GM21390 (cell line): Measurements from ENCODE around the gene EPS15.
A peak's percentile ranks its signal among the peaks of the same experiment; 100 is the strongest.
"Not testable (repeated sequence)": the region's sequence is repeated elsewhere in the genome, so short reads cannot be mapped to it uniquely, and the experiment has no call there.

Source experiments
- ATAC-seq: cut with Tn5 transposase; IDR thresholded peaks from one replicate; pipeline ENCODE4 v1.9.1; 2021; ENCODE audit not compliant: unreplicated experiment

EPS15 gene

DNA sequence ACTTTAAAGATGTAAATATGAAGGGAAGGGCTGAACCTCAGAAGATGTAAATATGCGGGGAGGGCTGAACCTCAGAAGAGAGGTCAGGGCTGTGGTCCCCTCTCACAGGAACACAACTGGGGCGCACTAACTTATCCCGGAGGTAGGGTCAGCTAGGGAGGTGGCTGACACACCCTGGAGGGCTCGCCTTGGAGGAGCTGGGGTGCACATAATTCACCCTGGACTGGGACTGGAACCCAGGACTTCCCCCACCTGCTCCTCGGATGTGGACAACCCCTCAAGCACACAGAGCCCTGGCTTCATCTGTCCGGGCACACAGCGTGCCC, 174.8 kb downstream of the EPS15 start:
- no peak for ATAC-seq

DNA sequence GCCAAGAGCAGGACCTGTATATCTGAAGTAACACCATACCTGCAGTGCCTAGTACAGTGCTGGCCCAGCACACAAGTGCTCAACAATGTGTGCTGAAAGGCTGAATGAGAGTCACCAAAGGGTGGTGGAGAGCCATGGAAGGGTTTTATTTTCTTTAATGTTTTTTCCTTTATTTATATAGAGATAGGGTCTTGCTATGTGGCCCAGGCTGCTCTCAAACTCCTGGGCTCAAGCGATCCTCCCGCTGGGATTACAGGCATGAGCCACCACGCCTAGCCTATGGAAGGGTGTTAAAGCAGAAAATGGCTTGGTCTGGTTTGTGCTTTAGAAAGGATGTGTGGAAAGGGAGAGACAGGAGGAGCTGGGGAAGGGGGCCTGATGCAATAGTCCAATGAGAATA, 175.4 kb downstream of the EPS15 start:
- ATAC-seq = no peak

DNA sequence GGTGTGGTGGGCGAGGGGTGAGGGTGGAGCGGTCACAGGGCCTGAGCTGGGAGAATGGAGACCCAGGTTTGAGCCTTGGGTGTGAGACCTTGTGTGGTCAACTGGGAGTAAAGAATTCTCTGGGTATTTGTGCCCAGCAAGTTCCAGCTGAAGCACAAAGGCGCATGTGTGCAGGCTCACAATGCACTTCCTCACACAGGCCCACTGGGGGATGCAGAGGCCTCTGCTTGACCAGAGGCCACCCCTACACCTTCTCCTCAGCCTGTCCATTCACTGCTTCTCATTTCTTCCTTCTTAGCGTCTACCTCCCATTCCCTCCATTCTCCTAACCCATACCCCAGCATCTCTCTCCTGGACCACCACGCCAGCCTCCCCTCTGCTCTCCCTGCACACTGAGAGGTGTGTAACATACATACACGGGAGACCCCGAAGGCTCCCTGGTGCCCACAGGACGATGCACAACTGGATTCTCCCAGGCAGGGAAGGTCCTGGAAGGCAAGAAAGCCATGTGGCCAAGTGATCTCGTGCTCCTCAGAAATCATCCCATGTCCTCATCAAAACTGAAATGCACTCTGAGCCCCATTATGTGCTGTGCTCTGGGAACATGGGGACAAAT, 176.4 kb downstream of the EPS15 start:
- ATAC-seq = peak; percentile 6

DNA sequence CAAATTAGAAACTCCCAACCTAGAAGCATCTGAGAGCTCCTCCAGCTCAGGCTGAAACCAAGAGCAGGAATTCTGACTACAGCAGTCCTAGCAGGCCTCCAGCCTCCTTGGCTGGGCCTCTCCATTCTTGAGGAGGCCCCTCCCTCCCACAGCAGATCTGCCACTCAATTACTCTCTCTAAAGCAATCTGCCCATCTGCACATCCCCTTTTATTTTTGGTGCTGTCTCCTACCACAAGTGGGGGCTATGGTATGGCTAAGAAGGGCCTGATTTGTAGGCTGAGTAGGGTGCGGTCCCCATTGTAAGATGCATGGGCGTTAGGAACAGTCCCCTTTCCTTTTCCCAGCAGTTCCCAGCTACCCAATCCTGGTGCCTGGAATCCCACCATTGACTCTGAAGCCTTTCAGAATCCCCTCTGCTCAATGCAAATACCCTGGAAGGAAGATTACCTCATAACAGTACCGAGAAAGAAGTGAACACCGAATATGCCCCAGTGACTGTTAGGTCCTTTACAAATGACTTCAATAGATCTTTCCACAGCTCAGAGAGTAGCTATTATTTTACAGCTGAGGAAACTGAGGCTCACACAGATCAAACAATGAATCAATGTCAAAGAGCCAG, 177.1 kb downstream of the EPS15 start:
- ATAC-seq = peak; percentile 79

DNA sequence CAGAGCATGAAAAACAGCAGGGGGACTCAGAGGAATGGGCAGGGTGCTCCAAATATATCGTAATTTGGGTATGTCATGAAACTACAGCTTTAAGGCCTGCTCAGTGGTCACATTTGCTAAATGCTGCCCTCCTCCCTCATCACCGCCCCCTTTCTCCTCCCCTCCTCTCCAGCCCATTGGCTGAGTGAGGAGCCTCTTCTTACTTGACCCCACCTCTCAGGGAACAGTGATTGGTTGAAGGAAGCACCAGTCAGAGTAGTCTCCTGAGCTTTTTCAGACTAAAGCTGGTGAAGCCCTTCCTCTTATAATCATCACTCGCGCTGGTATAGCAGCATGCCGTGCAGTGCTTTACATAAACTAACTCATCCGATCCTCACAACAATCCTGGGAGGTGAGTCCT, 178.7 kb downstream of the EPS15 start:
- ATAC-seq = no peak

DNA sequence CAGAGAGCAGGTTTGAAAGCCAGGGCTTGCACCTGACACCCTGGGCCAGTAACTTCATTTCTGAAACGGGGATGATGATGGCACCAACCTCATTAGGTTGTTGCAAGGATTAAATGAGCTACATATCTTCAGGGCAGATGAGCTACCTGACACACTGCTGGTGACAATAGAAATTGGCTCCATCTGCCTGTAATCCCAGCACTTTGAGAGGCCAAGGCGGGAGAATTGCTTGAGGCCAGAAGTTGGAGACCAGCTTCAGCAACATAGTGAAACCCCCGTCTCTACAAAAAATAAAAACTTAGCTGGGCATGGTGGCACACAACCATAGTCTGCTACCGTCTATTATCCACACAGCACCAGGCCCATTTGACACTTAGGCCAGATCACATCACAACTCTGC, 182.4 kb downstream of the EPS15 start:
- no peak for ATAC-seq

DNA sequence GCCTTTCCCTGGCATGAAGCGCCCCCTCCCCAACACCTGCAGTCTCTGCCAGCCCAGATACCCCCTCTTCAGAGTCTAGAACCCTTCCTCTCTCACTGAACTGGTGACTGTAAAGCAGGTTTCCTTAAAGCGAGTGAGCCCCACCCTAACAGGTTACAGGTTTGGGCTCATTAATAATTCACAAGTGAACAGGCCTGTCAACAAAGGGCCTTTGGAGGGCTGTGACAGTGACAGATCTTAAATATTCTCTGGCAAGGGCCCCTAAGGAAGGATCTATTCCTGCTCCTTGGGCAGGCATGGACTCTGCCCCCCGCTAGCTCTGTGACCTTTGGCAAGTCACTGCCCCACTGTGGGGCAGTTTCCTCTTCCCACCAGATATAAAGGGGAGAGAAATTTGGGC, 183.1 kb downstream of the EPS15 start:
- ATAC-seq = no peak

DNA sequence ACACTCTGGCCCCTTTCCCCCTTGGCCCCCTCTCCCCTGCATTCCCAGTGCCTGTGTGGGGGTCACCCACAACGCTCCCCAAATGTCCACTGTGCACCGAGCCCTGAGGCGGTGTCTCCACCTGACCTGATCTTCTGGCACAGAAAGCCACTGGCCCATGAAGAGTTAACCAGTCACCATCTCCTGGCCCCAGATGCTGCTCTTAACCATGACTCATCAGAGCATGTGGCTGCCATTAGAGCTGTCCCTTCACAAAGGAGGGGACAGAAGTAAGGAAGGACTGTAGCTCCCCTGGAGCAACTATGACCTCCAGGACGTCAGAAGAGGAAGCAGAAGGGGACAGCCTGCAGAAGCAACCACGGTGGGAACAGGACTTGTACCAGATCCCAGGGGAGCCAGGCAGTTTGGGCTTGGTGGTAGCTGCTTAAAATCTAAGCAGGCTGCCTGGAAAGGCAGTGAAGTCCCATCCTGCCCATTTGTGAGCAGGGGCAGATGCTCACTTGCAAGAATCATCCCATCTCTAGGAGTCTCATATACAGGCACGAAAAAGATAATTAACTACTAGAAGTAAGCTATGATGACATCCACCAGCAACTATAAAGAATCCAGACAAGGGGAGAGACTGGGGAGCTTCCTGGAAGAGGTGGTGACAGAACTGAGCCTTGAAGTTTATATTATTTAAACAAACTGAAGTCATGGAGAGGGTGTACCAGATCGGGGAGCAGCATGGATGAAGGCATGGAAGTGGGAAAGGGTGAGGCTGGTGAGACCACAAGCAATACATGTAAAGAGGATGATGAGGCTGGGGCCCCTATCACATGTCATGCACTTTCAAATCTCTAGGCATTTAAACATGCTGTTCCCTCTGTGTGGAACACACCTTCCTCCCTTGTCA, 187.6 kb downstream of the EPS15 start:
- peak; percentile 49 for ATAC-seq

DNA sequence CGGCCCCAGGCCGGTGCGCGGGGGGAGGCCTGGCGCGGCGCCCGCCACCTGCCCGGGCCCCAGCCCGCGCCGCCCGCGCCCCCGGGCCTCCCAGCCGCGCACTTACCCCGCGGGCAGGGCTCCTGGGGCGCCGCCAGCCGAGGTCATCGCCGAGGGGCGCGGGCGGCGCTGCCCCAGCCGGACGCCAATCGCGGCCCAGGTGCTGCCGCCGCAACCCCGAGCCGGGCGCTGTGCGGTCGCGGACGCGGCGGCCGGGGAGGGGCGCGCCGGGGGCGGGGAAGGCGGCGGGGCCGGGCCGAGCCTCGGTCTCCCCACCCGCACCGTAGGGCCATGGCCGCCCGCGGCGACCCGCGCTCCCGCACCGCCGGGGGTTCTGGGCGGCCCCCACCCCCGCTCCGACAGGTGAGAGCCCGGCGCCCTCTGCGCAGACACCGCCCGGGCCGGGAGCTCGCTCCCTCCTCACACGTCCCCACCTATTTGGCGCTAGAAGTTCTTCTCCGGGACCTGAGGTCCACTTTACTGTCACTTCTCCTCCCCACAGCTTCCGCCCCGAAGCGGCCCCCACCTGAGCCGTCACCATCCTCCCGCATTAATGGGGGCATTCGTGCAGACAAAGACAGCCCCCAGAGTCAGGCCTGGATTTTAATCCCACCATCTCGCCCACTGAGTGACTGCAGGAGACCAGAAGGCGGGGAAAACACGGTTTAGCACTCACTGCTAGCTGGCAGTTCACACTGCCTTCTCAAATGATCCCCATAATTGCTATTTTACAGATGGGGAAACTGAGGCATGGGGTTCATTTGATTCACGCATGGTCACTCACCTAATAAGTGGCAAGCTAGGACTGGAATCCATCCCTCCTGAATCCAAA, 188.5 kb downstream of the EPS15 start, which contains the start of gene TTC39A:
TTC39A (minus strand) TSS at position 232 of the 871 bp plus-strand sequence; CDS start at position 147, 85 bp downstream.
- no peak for ATAC-seq

DNA sequence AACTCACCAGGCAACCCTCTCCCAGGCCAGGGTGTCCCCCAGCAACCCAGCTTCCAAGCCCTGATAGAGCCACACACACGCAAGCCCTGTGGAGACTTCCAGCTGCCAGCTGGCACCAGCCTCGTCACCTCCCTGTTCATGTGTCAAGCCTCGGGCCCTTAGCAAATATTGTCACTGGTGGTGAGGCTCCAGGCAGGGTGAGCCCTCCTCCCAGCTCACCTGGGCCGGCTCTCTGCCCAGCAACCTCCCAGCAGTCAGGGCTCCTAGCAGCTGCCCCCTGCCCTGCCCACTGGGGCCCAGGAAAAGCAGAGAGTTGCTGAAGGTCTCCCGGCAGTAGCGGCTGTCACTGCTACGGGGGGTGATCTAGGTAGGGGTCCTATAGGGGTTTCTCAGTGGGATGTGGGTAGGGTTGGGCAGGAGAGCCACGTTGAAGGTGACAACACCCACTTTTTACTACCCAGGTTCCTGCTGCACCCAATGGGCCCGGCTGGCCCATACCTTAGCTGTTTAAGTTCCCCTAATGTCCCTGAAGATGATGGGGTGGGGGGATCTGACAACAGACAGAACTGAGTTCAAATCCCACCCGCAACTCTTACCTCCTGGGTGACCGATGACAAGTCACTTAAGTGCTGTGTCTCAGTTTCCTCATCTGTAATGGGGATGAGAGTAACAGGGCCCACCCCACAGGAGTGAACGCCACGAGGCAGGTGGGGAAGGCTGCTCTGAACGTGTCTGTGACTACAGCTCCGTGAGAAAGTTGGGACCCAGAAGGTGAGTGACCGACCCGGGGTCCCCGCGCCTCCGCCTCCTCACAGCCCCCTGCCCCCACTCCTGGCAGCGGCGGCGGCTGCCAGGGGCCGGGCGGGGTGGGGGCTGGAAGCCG, 189.4 kb downstream of the EPS15 start:
- ATAC-seq = no peak

DNA sequence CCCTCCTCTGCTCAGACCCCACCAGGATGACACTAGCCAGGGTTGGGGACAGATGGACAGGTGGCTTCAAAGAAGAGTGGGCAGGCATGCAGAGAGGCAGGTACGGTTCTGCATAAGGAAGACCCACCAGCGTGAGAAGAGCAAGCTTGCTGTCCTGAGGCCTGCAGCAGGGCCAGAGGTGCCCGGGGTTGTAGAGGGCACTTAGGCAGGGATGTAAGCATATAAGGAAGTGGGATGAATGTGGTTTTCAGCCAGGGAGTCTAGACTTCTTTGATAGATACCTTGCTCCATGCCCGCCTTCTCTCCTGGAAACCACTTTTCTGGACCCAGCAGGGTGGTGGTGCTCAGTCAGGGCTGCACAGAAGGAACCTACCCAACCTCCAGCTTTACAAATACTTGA, 190.1 kb downstream of the EPS15 start:
- ATAC-seq = no peak

DNA sequence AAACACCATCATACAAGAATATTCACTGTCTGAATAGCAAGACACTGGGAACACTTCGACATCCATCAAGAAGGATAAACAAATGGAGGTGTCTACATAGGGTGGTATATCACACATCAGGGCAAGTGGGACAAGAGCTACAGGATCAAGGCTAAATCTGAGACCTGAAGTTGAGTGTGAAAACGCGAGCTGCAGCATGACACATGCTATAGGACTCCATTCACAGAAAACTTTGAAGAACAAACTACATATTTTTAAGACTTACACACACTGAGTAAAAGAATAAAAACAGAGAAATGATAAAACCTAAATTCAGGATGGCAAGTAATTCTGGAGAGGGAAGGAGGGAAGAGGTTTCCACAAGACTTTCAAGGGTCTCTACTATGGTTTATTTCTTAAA, 190.8 kb downstream of the EPS15 start:
- no peak for ATAC-seq

DNA sequence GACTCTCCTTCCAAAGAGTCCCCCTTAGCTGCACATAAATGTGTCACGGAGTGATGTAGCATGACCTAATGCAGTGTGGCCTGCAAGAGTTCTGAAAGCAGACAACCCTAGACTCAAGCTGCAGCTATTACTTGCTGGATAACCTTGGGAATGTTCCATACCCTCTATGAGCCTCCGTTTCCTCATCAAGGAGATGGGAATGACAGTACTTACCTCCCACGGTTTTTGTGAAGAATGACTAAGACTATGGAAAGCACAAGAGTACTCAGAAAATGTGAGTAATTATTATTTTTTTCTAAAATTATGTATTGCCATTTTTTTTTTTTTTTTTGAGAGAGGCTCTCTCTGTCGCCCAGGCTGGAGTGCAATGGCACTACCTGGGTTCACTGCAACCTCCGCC, 191.7 kb downstream of the EPS15 start:
- ATAC-seq = no peak

DNA sequence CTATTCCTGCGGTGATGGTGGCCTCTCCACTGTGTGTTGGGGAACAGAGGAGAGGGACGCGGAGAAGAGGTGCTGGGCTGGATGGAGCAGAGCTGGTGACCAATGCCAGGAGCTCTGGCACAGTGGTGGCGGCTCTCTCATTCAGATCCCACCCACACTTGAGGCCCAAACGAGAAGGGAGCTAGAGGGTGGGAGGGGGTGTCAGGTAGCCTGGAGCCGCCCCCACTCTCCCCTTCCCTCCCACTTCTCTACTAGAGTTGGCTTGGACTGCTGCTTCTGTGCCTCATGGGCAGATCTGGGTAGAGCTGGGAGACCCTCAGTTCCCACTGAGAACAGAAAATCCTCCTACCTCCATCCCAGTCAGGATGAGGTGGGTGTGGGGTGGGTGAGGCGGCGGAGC, 192.2 kb downstream of the EPS15 start:
- ATAC-seq = no peak

DNA sequence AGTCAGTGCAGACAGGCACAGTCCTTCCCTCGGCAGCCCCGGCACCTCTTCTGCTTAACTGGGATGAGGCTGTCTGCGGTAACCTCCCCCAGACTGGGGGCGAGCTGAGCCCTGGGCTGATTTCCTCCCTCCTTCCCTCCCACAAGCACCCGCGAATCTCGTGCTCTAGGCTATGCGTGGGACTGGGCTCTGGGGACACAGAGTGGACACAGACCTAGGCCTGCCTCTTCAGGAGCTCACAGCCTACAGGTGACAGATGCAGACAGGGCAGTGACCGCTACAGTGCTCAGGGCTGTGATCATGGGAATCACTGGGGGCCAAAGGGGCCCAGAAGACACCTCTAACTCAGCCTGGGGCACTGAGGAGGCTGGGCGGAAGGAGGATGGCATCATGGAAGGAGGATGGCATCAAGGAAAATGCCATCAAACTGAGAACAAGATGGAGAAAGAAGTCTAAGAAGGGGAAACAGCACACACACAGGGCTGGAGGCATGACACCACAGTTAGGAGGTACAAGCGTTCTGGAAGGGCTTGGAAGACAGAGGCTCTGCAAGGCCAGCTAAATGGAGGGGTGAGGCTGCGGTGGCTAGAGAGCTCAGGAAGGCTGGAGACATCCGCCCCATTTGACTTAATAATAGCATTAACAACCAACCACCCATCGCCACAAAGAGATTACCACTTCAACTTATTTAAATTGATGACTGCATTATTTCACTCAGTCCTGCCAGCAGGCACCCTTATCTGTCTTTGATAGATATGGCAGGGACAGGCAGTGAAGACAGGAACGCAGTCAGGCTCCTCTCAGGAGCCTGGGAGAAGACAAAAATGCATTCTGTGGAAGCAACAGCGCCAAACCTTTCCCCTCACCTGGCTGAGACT, 192.9 kb downstream of the EPS15 start:
- ATAC-seq = no peak

DNA sequence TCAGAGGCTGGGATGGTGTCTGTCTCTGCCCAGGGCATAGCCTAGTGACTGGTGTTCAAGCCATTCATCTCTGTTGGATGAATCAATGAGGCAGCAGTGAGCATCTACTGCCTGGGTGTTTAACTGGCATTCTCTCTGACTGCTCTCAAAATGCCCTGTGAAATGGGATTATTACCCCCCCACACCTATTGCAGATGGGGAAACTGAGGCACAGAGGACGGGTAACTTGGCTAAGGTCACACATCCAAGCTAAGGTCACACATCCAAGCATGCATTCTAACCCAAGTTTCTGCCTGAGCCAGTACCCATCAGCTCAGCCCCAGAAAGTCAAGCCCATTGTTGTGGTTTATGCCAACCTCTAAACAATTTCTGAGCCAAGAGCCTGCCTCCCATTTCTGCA, 193.7 kb downstream of the EPS15 start:
- no peak for ATAC-seq

DNA sequence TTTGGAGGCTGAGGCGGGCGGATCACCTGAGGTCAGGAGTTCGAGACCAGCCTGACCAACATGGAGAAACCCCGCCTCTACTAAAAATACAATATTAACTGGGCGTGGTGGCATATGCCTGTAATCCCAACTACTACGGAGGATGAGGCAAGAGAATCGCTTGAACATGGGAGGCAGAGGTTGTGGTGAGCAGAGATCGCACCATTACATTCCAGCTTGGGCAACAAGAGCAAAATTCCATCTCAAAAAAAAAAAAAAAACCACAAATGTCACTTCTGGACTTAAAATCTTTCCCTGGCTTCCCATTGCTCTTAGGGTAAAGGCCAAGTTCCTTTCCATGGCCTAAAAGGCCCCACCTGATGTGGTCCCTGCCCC, 194.1 kb downstream of the EPS15 start:
- not testable (repeated sequence) for ATAC-seq

DNA sequence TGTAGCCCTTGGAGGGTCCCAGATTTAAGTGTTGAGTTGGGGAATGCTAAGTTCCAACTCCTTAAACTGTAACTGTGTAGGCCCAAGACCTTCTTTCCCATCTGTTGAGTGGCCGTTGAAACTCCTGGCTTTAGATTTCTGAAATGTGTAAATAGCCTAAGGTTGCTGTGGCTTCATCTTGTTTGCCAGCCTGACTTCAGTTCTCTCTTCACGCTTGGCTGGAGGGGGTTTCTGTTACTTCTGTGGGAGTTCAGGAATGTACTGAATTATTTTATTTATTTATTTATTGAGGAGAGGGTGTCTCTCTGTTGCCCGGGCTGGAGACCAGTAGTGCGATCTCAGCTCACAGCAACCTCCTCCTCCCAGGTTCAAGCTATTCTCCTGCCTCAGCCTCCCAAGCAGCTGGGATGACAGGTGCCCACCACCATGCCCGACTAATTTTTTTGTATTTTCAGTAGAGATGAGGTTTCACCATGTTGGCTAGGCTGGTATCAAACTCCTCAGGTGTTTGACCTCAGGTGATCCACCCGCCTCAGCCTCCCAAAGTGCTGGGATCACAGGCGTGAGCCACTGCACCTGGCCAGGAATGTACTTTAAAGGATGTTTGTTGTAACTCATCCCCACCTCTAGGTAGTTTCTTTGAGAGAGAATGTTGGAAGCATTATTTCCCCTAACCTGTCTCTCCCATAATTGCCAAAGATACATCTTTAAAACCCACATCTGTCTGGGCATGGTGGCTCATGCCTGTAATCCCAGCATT, 194.6 kb downstream of the EPS15 start:
- no peak for ATAC-seq

DNA sequence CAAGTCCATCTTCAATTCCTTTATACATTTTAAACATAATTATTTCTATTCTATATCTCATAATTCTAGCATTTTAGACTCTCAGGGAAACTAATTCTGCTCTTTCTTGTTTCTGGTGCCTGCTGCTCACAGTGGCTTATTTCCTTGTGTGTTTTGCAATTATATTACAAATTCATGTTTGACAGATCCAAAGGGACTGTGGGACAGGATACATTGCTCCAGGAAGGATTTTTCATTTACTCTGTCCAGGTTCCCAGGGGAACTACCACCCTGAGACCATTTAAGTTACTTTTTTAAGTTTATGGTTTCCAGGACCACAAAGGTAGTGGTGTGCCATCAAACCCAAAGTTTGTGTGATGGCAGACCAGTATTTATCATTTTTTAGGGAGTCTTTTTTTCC, 195.3 kb downstream of the EPS15 start:
- no peak for ATAC-seq
